Measurements from ENCODE around the gene BHLHA9. TPM values are rescaled to one million over a fixed set of nuclear protein-coding genes. Genes with fewer than 3 reads are reported as not detected.

BHLHA9 gene
- total and polyA plus RNA-seq, 2 donors (not counting 3 experiments of a cell fraction or from before 2014, with no cell fraction given) = not detected

DNA sequence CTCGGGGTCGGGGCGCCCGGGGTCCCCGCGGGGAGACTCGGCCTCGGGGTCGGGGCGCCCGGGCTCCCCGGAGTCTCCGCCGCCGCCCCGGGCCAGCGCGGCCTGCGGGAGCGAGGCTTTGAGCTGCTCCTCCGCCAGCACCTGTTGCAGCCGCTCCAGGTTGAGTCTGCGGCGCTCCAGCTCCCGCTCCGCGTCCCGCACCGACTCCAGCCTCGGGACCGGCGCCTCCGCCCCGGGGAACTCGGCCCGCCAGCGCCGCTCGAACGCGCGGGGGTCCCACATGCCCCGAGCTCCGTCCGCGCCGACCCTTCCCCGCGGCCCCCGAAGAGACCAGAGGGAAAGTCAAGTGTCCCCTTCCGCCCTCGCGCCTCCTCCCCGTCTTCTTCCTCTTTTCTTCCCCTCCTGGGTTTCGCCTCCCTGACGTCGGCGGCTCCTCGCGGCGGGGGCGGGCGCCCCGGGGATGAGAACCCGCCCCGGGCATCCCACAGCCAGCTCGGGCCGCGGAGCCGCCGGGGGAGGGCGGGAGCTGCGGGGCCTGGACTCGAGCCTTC is 40.8 kb upstream of the BHLHA9 start:
- H3K9me1 ChIP-seq (replicated peaks; ENCODE audit: control insufficient read depth, extremely low read depth, insufficient read depth, low read length) = no peaks in the 10 kb centered on the region
- TF ChIP-seq, protein P1, sequence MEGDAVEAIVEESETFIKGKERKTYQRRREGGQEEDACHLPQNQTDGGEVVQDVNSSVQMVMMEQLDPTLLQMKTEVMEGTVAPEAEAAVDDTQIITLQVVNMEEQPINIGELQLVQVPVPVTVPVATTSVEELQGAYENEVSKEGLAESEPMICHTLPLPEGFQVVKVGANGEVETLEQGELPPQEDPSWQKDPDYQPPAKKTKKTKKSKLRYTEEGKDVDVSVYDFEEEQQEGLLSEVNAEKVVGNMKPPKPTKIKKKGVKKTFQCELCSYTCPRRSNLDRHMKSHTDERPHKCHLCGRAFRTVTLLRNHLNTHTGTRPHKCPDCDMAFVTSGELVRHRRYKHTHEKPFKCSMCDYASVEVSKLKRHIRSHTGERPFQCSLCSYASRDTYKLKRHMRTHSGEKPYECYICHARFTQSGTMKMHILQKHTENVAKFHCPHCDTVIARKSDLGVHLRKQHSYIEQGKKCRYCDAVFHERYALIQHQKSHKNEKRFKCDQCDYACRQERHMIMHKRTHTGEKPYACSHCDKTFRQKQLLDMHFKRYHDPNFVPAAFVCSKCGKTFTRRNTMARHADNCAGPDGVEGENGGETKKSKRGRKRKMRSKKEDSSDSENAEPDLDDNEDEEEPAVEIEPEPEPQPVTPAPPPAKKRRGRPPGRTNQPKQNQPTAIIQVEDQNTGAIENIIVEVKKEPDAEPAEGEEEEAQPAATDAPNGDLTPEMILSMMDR (IDR thresholded peaks at IDR 0.05; ENCODE audit: extremely low read depth in 1 of 2, insufficient read depth in 1 of 2, low read depth in 1 of 2, low read length in 2 of 2) = no peak
- TF ChIP-seq EZH2 (IDR thresholded peaks at IDR 0.05; ENCODE audit: borderline replicate concordance, low read depth, low read length, severe bottlenecking) = peak; percentile 97
- H3K79me2 ChIP-seq (ENCODE audit: control insufficient read depth, insufficient read depth, low read length) = no peaks in the 10 kb centered on the region
- no peaks in the 10 kb centered on the region for H3K36me3 ChIP-seq (ENCODE audit: control insufficient read depth in 2 of 2, extremely low read depth in 1 of 2, insufficient read depth in 2 of 2, low read length in 2 of 2)
- no peaks in the 10 kb centered on the region for H3K4me1 ChIP-seq (ENCODE audit: control insufficient read depth, extremely low read depth, insufficient read depth, low read length)
- CTCF ChIA-PET = interaction anchor here (0.7 to 1.5 kb wide), 2 partner anchors 24 to 171 kb away, joined by 3 to 4 read pairs; no protein-coding TSS in a partner anchor
- intact Hi-C loops (cut with micrococcal nuclease) = no loop called here
- no TSS peak for BruUV-seq (replicated peaks)
- H3K9ac ChIP-seq (replicated peaks; ENCODE audit: extremely low read depth, insufficient read depth, low read length) = no peak overlapping the region
- no peaks in the 10 kb centered on the region for H4K20me1 ChIP-seq (replicated peaks; ENCODE audit: control insufficient read depth, extremely low read depth, insufficient read depth, low read length)
- H3K9me3 ChIP-seq (replicated peaks; ENCODE audit: control insufficient read depth, insufficient read depth, low read length) = no peaks in the 10 kb centered on the region
- DNase-seq (ENCODE audit: low read depth, low spot score) (no peak), FAIRE-seq (no peak)
- H3K4me3 ChIP-seq (replicated peaks in 1 of 3; ENCODE audit: insufficient read depth in 1 of 3, low read depth in 1 of 3, low read length in 3 of 3) = peak overlapping the region in 1 of 3 experiments; percentile 30
- no peak overlapping the region for H3K27ac ChIP-seq (ENCODE audit: insufficient read depth, low read depth, low read length)
- POLR2A ChIA-PET = no interaction called here
- peak overlapping the region; percentile 43 for H2AFZ ChIP-seq (ENCODE audit: low read depth, low read length)
- peaks cover 35 to 39% of the 10 kb centered on the region in 2 experiments for H3K27me3 ChIP-seq (ENCODE audit: control insufficient read depth in 2 of 2, insufficient read depth in 2 of 2, low read length in 2 of 2)
- peak overlapping the region; percentile 42 for H3K4me2 ChIP-seq (ENCODE audit: insufficient read depth, low read length)
- dilution Hi-C loops (cut with MboI; ENCODE audit: extremely low pct_ligation_motif_present, low sequenced_read_pairs) = no loop called here

DNA sequence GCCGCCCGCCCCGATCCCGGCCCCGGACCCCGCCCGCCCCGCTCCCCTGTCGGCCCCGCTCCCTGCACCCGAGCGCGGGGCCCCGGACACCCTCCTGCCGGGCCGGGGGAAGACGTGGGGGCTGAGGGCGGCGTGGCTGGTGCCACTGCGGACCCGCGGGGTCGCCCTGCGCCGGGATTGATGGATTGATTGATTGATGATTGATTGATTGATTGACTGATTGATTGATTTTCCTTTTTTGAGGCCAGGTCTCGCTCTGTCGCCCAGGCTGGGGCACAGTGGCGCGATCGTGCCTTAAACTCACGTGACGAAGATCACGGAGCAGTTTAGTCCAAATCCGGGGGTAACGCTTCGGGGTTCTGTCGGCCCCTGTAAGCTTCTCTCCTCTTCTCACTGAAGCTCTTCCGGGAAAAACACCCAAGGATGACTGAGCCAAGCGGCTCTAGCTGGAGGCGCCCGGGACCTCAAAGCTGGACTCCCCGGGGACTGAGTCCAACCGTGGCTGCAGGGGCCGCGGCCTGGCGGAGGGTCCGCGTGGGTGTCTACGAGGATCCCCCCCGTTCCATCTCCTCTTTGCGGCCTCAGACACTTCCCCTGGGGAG is 40.2 kb upstream of the BHLHA9 start:
- POLR2A ChIA-PET = no interaction called here
- FAIRE-seq = no peak
- H3K36me3 ChIP-seq (ENCODE audit: control insufficient read depth in 2 of 2, extremely low read depth in 1 of 2, insufficient read depth in 2 of 2, low read length in 2 of 2) = no peaks in the 10 kb centered on the region
- dilution Hi-C loops (cut with MboI; ENCODE audit: extremely low pct_ligation_motif_present, low sequenced_read_pairs) = no loop called here
- CTCF ChIA-PET = no interaction called here
- H3K27me3 ChIP-seq (ENCODE audit: control insufficient read depth in 2 of 2, insufficient read depth in 2 of 2, low read length in 2 of 2) = peaks cover 35 to 39% of the 10 kb centered on the region in 2 experiments
- no peak overlapping the region for H3K4me3 ChIP-seq (replicated peaks in 1 of 3; ENCODE audit: insufficient read depth in 1 of 3, low read depth in 1 of 3, low read length in 3 of 3)
- DNase-seq (ENCODE audit: low read depth, low spot score) = no peak
- no peaks in the 10 kb centered on the region for H3K9me1 ChIP-seq (replicated peaks; ENCODE audit: control insufficient read depth, extremely low read depth, insufficient read depth, low read length)
- intact Hi-C loops (cut with micrococcal nuclease) = no loop called here
- H3K4me1 ChIP-seq (ENCODE audit: control insufficient read depth, extremely low read depth, insufficient read depth, low read length) = no peaks in the 10 kb centered on the region
- peak overlapping the region; percentile 26 for H3K4me2 ChIP-seq (ENCODE audit: insufficient read depth, low read length)
- BruUV-seq (replicated peaks) = no TSS peak
- no peaks in the 10 kb centered on the region for H3K79me2 ChIP-seq (ENCODE audit: control insufficient read depth, insufficient read depth, low read length)
- H3K9me3 ChIP-seq (replicated peaks; ENCODE audit: control insufficient read depth, insufficient read depth, low read length) = no peaks in the 10 kb centered on the region
- no peak overlapping the region for H3K27ac ChIP-seq (ENCODE audit: insufficient read depth, low read depth, low read length)
- TF ChIP-seq, protein P2, sequence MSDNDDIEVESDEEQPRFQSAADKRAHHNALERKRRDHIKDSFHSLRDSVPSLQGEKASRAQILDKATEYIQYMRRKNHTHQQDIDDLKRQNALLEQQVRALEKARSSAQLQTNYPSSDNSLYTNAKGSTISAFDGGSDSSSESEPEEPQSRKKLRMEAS (IDR thresholded peaks at IDR 0.05; ENCODE audit: insufficient read depth, insufficient read length) = no peak
- H3K9ac ChIP-seq (replicated peaks; ENCODE audit: extremely low read depth, insufficient read depth, low read length) = no peak overlapping the region
- no peaks in the 10 kb centered on the region for H4K20me1 ChIP-seq (replicated peaks; ENCODE audit: control insufficient read depth, extremely low read depth, insufficient read depth, low read length)
- H2AFZ ChIP-seq (ENCODE audit: low read depth, low read length) = no peak overlapping the region

All from endothelial cell of umbilical vein (primary cell).